Stomach (tissue), 4 donors: ENCODE results near the gene HSD17B11.

Source experiments
- EP300 ChIP-seq: sonication (generic); formaldehyde crosslinking; IDR thresholded peaks from one replicate; pipeline ENCODE4 v1.6.1; 2017; ENCODE audit warnings: antibody characterized with exemption
- POLR2A ChIP-seq, 4 donors: fragments of 450-650 bp; IDR thresholded peaks; one replicate each; pipeline ENCODE4 v1.6.1; 2016; ENCODE audit warnings: antibody characterized with exemption in 4 of 4, control low read depth in 2 of 4, mild to moderate bottlenecking in 1 of 4, moderate library complexity in 1 of 4
- POLR2AphosphoS5 ChIP-seq, 3 donors: sonication (generic); formaldehyde crosslinking; IDR thresholded peaks; one replicate each; pipeline ENCODE4 v1.6.1; 2016; ENCODE audit warnings: antibody characterized with exemption in 3 of 3
- TF ChIP-seq, protein P1 (sequence below), 7 experiments: fragments of 450-650 bp in 4 of 7; fragments of 200-600 bp in 3 of 7; sonication (generic) in 3 of 7; IDR thresholded peaks; one replicate each; pipeline ENCODE4 v1.5.1; 2016 to 2019; ENCODE audit warnings: antibody characterized with exemption in 7 of 7, control low read depth in 2 of 7, mild to moderate bottlenecking in 1 of 7

DNA sequence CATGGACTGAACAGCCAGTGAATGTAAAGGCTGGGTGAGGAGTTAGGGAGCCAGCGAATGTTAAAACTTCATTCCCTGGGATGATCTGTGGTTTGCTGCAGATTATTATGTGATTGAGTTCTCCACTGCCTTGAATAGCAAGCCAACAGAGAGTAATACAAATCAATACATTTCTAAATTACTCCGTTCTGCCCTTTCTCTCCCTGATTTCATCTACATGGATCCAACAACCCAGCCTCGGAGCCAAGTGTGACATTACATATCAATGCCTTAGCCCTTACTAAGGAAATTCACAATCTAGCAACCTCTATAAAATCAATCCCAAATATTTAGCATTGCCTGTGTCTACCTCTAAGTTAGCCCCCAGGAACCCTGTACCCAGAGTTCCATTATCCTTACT, 79.3 kb downstream of the HSD17B11 start:
- TF ChIP-seq POLR2A (IDR thresholded peaks at IDR 0.05) = no peak
- TF ChIP-seq, protein P1, sequence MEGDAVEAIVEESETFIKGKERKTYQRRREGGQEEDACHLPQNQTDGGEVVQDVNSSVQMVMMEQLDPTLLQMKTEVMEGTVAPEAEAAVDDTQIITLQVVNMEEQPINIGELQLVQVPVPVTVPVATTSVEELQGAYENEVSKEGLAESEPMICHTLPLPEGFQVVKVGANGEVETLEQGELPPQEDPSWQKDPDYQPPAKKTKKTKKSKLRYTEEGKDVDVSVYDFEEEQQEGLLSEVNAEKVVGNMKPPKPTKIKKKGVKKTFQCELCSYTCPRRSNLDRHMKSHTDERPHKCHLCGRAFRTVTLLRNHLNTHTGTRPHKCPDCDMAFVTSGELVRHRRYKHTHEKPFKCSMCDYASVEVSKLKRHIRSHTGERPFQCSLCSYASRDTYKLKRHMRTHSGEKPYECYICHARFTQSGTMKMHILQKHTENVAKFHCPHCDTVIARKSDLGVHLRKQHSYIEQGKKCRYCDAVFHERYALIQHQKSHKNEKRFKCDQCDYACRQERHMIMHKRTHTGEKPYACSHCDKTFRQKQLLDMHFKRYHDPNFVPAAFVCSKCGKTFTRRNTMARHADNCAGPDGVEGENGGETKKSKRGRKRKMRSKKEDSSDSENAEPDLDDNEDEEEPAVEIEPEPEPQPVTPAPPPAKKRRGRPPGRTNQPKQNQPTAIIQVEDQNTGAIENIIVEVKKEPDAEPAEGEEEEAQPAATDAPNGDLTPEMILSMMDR (IDR thresholded peaks at IDR 0.05) = no peak
- no peak for TF ChIP-seq EP300
- no peak for TF ChIP-seq POLR2AphosphoS5 (IDR thresholded peaks at IDR 0.05)
